Measurements from ENCODE around the gene IER2. TPM values are rescaled to one million over a fixed set of nuclear protein-coding genes. Genes with fewer than 3 reads are reported as not detected.
"Not testable (repeated sequence)": the region's sequence is repeated elsewhere in the genome, so short reads cannot be mapped to it uniquely, and the experiment has no call there.

Gene IER2
- total RNA-seq, 1 donor from 2014 or later = 152 TPM

DNA sequence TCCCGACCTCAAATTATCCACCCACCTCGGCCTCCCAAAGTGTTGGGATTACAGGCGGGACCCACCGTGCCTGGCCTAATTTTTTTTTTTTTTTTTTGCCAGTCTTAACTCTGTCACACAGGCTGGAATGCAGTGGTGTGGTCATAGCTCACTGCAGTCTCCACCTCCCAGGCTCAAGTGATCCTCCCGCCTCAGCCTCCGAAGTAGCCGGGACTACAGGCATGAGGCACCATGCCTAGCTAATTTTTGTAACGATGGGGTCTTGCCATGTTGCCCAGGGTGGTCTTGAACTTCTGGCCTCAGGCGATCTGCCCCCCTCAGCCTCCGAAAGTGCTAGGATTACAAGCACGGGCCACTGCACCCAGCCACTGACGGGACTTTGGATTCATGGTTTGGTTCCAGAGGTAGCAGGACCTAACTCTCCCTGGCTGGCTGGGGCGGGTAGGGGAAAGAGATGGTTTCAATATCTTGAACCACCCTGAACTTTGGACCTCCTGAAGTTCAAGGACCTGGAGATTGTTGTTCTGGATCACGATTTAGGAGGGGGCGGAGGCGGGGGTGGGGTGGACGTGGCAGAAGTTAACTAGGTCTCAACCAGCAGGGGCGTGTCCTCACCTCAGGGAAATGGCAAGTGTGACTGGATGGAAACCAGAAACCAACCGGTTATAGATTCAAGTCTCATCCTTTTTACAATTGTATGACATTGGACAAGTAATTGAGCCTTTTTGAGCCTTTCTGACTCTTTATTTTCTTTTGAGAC, 40.8 kb downstream of the IER2 start:
- H3K4me3 ChIP-seq = no peak overlapping the region
- TF ChIP-seq, protein P1, sequence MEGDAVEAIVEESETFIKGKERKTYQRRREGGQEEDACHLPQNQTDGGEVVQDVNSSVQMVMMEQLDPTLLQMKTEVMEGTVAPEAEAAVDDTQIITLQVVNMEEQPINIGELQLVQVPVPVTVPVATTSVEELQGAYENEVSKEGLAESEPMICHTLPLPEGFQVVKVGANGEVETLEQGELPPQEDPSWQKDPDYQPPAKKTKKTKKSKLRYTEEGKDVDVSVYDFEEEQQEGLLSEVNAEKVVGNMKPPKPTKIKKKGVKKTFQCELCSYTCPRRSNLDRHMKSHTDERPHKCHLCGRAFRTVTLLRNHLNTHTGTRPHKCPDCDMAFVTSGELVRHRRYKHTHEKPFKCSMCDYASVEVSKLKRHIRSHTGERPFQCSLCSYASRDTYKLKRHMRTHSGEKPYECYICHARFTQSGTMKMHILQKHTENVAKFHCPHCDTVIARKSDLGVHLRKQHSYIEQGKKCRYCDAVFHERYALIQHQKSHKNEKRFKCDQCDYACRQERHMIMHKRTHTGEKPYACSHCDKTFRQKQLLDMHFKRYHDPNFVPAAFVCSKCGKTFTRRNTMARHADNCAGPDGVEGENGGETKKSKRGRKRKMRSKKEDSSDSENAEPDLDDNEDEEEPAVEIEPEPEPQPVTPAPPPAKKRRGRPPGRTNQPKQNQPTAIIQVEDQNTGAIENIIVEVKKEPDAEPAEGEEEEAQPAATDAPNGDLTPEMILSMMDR (IDR thresholded peaks at IDR 0.05) = no peak
- TF ChIP-seq POLR2A (IDR thresholded peaks at IDR 0.05) (no peak), POLR2AphosphoS5 (IDR thresholded peaks at IDR 0.05; ENCODE audit: insufficient read depth in 1 of 2, low read depth in 1 of 2) (no peak)
- intact Hi-C loops (cut with DNase I) = no loop called here
- H3K27me3 ChIP-seq = no peaks in the 10 kb centered on the region
- no peaks in the 10 kb centered on the region for H3K9me3 ChIP-seq
- DNase-seq (ENCODE audit: extremely low spot score in 2 of 2) = no peak
- H3K4me1 ChIP-seq = no peaks in the 10 kb centered on the region
- H3K27ac ChIP-seq = no peak overlapping the region
- H3K36me3 ChIP-seq = no peaks in the 10 kb centered on the region

DNA sequence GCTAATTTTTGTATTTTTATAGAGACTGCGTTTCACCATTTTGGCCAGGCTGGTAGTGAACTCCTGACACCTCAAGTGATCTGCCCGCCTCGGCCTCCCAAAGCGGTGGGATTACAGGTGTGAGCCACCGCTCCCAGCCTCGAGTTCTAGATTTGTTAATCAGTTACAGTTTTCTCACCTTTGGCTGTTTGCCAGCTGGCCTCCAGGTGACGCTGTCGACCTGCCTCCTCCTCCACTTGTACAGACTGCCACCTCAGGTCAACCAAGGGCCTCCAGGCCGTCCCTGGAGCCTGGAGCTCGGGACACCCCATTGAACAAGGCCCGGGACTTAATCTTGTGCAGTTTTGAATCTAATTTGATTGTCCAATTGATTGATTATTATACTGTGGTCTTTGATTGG, 45.5 kb downstream of the IER2 start:
- intact Hi-C loops (cut with DNase I) = no loop called here
- no peaks in the 10 kb centered on the region for H3K27me3 ChIP-seq
- DNase-seq (ENCODE audit: extremely low spot score in 2 of 2) = no peak
- no peak for TF ChIP-seq POLR2A (IDR thresholded peaks at IDR 0.05)
- TF ChIP-seq, protein P1 (IDR thresholded peaks at IDR 0.05) = no peak
- TF ChIP-seq POLR2AphosphoS5 (IDR thresholded peaks at IDR 0.05; ENCODE audit: insufficient read depth in 1 of 2, low read depth in 1 of 2) = no peak
- H3K4me3 ChIP-seq = no peak overlapping the region
- H3K36me3 ChIP-seq = no peaks in the 10 kb centered on the region
- no peak overlapping the region for H3K27ac ChIP-seq
- no peaks in the 10 kb centered on the region for H3K4me1 ChIP-seq
- no peaks in the 10 kb centered on the region for H3K9me3 ChIP-seq

DNA sequence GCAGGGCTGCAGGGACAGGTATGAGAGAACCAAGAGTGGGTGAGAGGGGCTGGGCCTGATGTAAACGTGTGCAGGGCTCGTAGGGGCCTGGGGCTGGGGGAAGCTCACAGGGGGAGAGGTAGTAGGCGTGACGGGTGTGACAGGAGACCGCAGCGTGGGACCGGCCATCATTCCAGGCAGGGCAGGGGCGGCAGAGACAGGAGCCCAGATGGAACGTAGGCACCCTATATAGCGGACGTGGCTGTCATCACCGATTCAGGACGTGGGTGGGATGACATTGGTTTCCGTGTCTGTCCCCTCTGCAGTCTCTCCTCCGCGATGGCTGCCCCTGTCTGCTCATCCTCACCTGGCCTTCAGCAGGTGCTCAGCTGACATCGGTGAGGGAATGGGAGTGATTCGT, 48.4 kb downstream of the IER2 start:
- intact Hi-C loops (cut with DNase I) = no loop called here
- DNase-seq (ENCODE audit: extremely low spot score in 2 of 2) = no peak
- Histone ChIP-seq H3K9me3 (no peaks in the 10 kb centered on the region), H3K27me3 (no peaks in the 10 kb centered on the region), H3K27ac (no peak overlapping the region), H3K36me3 (no peaks in the 10 kb centered on the region), H3K4me1 (no peaks in the 10 kb centered on the region), H3K4me3 (no peak overlapping the region)
- TF ChIP-seq, protein P1 (IDR thresholded peaks at IDR 0.05) = no peak
- TF ChIP-seq POLR2AphosphoS5 (IDR thresholded peaks at IDR 0.05; ENCODE audit: insufficient read depth in 1 of 2, low read depth in 1 of 2) (no peak), POLR2A (IDR thresholded peaks at IDR 0.05) (no peak)

DNA sequence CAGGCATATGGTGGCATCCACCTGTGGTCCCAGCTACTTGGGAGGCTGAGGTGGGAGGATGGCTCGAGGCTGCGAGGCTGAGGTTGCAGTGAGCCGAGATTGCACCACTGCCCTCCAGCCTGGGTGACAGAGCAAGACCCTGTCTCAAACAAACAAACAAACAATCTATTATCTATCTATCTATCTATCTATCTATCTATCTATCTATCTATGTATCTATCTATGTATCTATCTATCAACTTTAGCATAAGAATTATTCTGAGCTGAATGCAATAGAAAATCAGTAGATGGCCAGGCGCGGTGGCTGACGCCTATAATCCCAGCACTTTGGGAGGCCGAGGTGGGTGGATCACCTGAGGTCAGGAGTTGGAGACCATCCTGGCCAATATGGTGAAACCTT, 51.9 kb downstream of the IER2 start:
- H3K4me1 ChIP-seq, H3K36me3 ChIP-seq: not testable (repeated sequence)

More for the DNA sequence above, 51.9 kb downstream of the IER2 start:
- H3K9me3 ChIP-seq; H3K27me3 ChIP-seq; DNase-seq (ENCODE audit: extremely low spot score in 2 of 2); H3K4me3 ChIP-seq; H3K27ac ChIP-seq; intact Hi-C loops (cut with DNase I): not testable (repeated sequence)

Other genes with a start within 250 kb of the IER2 start
- not detected for gene SYCE2, start 231.1 kb upstream of the IER2 start, total RNA-seq
- gene FARSA, start 216.7 kb upstream of the IER2 start, total RNA-seq = 44.2 TPM
- gene CALR, start 211.8 kb upstream of the IER2 start, total RNA-seq = 303 TPM
- 85.9 TPM for gene RAD23A, start 204.5 kb upstream of the IER2 start, total RNA-seq
- 80.3 TPM for gene GADD45GIP1, start 193.2 kb upstream of the IER2 start, total RNA-seq
- not detected for gene DAND5, start 180.8 kb upstream of the IER2 start, total RNA-seq
- gene NFIX, start 154.9 kb upstream of the IER2 start, total RNA-seq = 81.8 TPM
- gene LYL1, start 47.6 kb upstream of the IER2 start, total RNA-seq = 11.5 TPM
- 28.0 TPM for gene TRMT1, start 33.7 kb upstream of the IER2 start, total RNA-seq
- 22.6 TPM for gene NACC1, start 32.1 kb upstream of the IER2 start, total RNA-seq
- 71.5 TPM for gene STX10, start within 50 bp of the IER2 start, total RNA-seq

All from vagina (tissue), 2 donors.